ENCODE data around the gene CLEC3A.

Gene CLEC3A

DNA sequence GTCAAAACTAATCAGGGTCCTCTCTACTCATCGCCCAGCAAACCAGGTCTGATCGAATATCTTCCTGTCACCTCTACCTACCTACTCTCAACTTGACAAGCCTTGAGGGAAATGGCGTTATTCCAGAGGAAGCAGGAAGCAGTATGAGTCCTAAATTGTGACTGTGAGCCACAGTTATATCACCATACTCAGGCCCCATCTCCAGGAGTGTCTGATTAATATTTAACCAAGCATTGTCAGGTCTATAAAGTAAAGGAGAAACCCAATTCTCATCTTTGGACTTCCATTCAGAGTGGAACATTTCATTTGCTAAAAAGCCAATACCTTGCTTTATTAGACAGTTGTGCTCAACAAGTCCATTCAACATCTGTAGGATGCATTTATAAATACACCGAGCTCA is 17.8 kb upstream of the CLEC3A start:
- TF ChIP-seq TAF1 (IDR thresholded peaks at IDR 0.05; ENCODE audit: borderline replicate concordance, insufficient read depth, low read length) = no peak
- TF ChIP-seq POLR2AphosphoS5 (IDR thresholded peaks at IDR 0.05; ENCODE audit: low read depth, low read length) = no peak

DNA sequence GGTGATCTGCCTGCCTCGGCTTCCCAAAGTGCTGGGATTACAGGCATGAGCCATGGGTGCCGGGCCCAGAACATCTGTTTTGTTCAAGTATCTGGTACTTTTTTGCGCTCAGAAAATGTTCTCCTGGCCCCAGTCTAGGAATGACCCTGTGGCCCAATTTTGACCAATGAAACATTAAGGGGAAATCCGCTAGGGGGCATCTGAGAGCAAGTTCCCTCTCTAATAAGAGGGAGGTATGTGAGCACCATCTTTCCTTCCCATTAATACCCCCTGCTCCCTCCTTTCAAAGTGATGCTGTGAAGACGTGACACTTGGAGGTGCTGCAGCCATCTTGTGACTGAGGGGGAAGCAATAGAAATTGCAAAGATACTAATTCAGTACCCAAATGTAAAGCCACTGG is 16.5 kb upstream of the CLEC3A start:
- no peak for TF ChIP-seq POLR2AphosphoS5 (IDR thresholded peaks at IDR 0.05; ENCODE audit: low read depth, low read length)
- TF ChIP-seq SIN3A (IDR thresholded peaks at IDR 0.05; ENCODE audit: borderline replicate concordance, insufficient read depth, low read length) = no peak
- no peak for TF ChIP-seq TAF1 (IDR thresholded peaks at IDR 0.05; ENCODE audit: borderline replicate concordance, insufficient read depth, low read length)
- no peak for TF ChIP-seq FOXP2 (optimal IDR thresholded peaks at IDR 0.05; ENCODE audit: borderline replicate concordance, extremely low read depth, extremely low read length, insufficient read depth)
- TF ChIP-seq, protein P1, sequence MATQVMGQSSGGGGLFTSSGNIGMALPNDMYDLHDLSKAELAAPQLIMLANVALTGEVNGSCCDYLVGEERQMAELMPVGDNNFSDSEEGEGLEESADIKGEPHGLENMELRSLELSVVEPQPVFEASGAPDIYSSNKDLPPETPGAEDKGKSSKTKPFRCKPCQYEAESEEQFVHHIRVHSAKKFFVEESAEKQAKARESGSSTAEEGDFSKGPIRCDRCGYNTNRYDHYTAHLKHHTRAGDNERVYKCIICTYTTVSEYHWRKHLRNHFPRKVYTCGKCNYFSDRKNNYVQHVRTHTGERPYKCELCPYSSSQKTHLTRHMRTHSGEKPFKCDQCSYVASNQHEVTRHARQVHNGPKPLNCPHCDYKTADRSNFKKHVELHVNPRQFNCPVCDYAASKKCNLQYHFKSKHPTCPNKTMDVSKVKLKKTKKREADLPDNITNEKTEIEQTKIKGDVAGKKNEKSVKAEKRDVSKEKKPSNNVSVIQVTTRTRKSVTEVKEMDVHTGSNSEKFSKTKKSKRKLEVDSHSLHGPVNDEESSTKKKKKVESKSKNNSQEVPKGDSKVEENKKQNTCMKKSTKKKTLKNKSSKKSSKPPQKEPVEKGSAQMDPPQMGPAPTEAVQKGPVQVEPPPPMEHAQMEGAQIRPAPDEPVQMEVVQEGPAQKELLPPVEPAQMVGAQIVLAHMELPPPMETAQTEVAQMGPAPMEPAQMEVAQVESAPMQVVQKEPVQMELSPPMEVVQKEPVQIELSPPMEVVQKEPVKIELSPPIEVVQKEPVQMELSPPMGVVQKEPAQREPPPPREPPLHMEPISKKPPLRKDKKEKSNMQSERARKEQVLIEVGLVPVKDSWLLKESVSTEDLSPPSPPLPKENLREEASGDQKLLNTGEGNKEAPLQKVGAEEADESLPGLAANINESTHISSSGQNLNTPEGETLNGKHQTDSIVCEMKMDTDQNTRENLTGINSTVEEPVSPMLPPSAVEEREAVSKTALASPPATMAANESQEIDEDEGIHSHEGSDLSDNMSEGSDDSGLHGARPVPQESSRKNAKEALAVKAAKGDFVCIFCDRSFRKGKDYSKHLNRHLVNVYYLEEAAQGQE (IDR thresholded peaks at IDR 0.05; ENCODE audit: insufficient read depth in 1 of 2, low read depth in 2 of 2, low read length in 2 of 2) = no peak

DNA sequence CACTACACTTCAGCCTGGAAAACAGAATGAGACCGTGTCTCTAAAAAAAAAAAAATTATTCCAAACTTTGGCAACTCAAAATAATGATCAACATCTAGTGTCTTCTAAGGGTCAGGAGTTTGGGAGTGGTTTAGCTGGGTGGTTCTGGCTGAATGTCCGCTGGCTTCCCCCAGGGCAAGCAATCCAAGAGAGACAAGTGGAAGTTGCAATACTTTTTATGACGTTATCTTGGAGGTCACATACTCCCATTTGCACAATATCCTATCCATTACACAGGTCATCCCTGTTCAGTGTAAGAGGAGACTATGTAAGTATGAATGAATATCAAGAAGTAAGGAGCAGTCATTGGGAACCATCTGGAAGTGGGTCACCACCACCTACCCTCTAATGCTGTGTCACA is 15.2 kb upstream of the CLEC3A start:
- TF ChIP-seq SIN3A (IDR thresholded peaks at IDR 0.05; ENCODE audit: borderline replicate concordance, insufficient read depth, low read length) (no peak), TAF1 (IDR thresholded peaks at IDR 0.05; ENCODE audit: borderline replicate concordance, insufficient read depth, low read length) (no peak), FOXP2 (optimal IDR thresholded peaks at IDR 0.05; ENCODE audit: borderline replicate concordance, extremely low read depth, extremely low read length, insufficient read depth) (no peak), POLR2AphosphoS5 (IDR thresholded peaks at IDR 0.05; ENCODE audit: low read depth, low read length) (no peak)
- TF ChIP-seq, protein P1 (IDR thresholded peaks at IDR 0.05; ENCODE audit: insufficient read depth in 1 of 2, low read depth in 2 of 2, low read length in 2 of 2) = no peak

DNA sequence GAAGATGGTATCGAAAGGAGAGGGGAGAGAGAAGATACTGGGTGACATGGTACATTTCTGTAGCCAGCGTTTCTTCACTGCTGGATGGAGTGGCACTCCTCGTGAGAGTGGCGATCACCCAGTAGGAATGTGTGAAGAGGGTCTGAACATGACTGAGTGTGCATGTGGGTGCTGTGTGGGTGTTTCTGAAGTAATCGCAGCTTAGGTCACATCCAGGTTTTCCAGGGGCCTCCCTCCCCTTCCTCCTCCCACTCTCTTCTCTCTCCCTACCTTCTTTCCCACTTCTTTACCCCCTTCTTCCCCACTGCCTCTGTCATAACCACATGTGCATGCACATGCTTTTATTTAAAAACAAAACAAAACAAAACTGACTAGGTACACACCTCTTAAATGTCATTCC is 1.8 kb downstream of the CLEC3A start:
- TF ChIP-seq, protein P1 (IDR thresholded peaks at IDR 0.05; ENCODE audit: insufficient read depth in 1 of 2, low read depth in 2 of 2, low read length in 2 of 2) = no peak
- no peak for TF ChIP-seq SIN3A (IDR thresholded peaks at IDR 0.05; ENCODE audit: borderline replicate concordance, insufficient read depth, low read length)

DNA sequence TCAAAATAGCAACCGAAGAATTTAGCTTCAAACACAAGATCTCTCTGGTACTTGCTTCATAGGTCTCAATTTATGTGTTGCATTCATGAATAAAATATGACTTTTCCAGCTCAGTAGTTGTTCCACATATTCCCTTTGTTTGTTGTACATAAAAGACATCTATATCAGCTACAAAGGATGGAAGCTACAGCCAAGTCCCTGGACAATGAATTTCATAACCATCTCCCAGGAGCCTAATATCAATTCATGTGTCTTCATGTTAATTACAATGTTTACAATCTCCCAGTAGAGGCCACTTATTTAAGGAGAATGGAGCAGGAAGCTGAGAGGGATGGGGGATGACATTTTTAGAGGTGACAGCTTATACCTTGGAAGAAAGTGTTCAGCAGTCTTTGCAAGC is 3.3 kb downstream of the CLEC3A start:
- TF ChIP-seq POLR2AphosphoS5 (IDR thresholded peaks at IDR 0.05; ENCODE audit: low read depth, low read length) = no peak
- TF ChIP-seq SIN3A (IDR thresholded peaks at IDR 0.05; ENCODE audit: borderline replicate concordance, insufficient read depth, low read length) = no peak
- TF ChIP-seq FOXP2 (optimal IDR thresholded peaks at IDR 0.05; ENCODE audit: borderline replicate concordance, extremely low read depth, extremely low read length, insufficient read depth) = no peak
- TF ChIP-seq TAF1 (IDR thresholded peaks at IDR 0.05; ENCODE audit: borderline replicate concordance, insufficient read depth, low read length) = no peak
- TF ChIP-seq, protein P1 (IDR thresholded peaks at IDR 0.05; ENCODE audit: insufficient read depth in 1 of 2, low read depth in 2 of 2, low read length in 2 of 2) = no peak
